Hematopoietic multipotent progenitor cell treated with erythropoietin and hydrocortisone succinate and interleukin-3 and kit ligand, for 15 days (in vitro differentiated cells): Measurements from ENCODE around the gene GTF2H2C.
"Not testable (repeated sequence)": the region's sequence is repeated elsewhere in the genome, so short reads cannot be mapped to it uniquely, and the experiment has no call there.

Experiments
- DNase-seq: peaks from one replicate; pipeline ENCODE4 v3.0.0-alpha.2; 2015; ENCODE audit warnings: low spot score

GTF2H2C gene

GRCh38 chr5:69566172-69566571 lies 6.2 kb downstream of the GTF2H2C start:
- not testable (repeated sequence) for DNase-seq

GRCh38 chr5:69568072-69568471 lies 8.1 kb downstream of the GTF2H2C start:
- DNase-seq = not testable (repeated sequence)

GRCh38 chr5:69583356-69583755 lies 23.4 kb downstream of the GTF2H2C start:
- not testable (repeated sequence) for DNase-seq

- DNase-seq = not testable (repeated sequence)
These were observed 36.3 kb downstream of the GTF2H2C start for GRCh38 chr5:69596114-69596840.

- not testable (repeated sequence) for DNase-seq
These were observed 42.0 kb downstream of the GTF2H2C start for GRCh38 chr5:69601947-69602346.

GRCh38 chr5:69606839-69607238 lies 46.8 kb downstream of the GTF2H2C start:
- not testable (repeated sequence) for DNase-seq

- DNase-seq = not testable (repeated sequence)
These were observed 47.8 kb downstream of the GTF2H2C start for GRCh38 chr5:69607750-69608149.

- DNase-seq = not testable (repeated sequence)
These were observed 49.0 kb downstream of the GTF2H2C start for GRCh38 chr5:69608861-69609496.

- DNase-seq = not testable (repeated sequence)
These were observed 54.9 kb downstream of the GTF2H2C start for GRCh38 chr5:69614843-69615242.

- DNase-seq = not testable (repeated sequence)
These were observed 71.9 kb downstream of the GTF2H2C start for GRCh38 chr5:69631879-69632278.
